OCI-LY3 (cell line): ENCODE data around the gene GABRG3.

Experiments used
- H2AFZ ChIP-seq: fragments of 200-600, 300-600 bp; shearing (Covaris generic); 2 replicates; pipeline ENCODE4 v1.6.0; 2014; ENCODE audit warnings: antibody characterized with exemption, low read depth, low read length
- H3K27ac ChIP-seq: fragments of 200-600, 300-600 bp; sonication (generic); 2 replicates; pipeline ENCODE4 v1.5.1; 2014; ENCODE audit warnings: mild to moderate bottlenecking, low read length, moderate library complexity, mixed read lengths
- H3K27me3 ChIP-seq: fragments of 200-600, 300-600 bp; sonication (generic); 2 replicates; pipeline ENCODE4 v1.6.1; 2014; ENCODE audit warnings: low read depth, low read length, mixed read lengths
- H3K36me3 ChIP-seq: fragments of 200-600, 300-600 bp; sonication (generic); replicated peaks from 2 replicates; pipeline ENCODE3; 2014; ENCODE audit warnings: low read depth, low read length, mixed read lengths
- H3K4me1 ChIP-seq: fragments of 300-600, 200-600 bp; sonication (generic); 2 replicates; pipeline ENCODE4 v1.6.1; 2014; ENCODE audit warnings: low read length, mixed read lengths
- H3K4me2 ChIP-seq: fragments of 200-600, 300-600 bp; sonication (generic); 2 replicates; pipeline ENCODE4 v1.6.1; 2014; ENCODE audit warnings: low read length, mixed read lengths
- H3K4me3 ChIP-seq: fragments of 300-600, 200-600 bp; sonication (generic); 2 replicates; pipeline ENCODE4 v1.5.1; 2014; ENCODE audit warnings: antibody characterized with exemption, mild to moderate bottlenecking, low read length, moderate library complexity
- H3K79me2 ChIP-seq: fragments of 300-600, 200-600 bp; shearing (Covaris generic); 2 replicates; pipeline ENCODE4 v1.6.1; 2014; ENCODE audit warnings: mild to moderate bottlenecking, low read length, mixed read lengths
- H3K9ac ChIP-seq: fragments of 300-600, 200-600 bp; shearing (Covaris generic); 2 replicates; pipeline ENCODE4 v1.6.0; 2014; ENCODE audit warnings: mild to moderate bottlenecking, low read length, moderate library complexity
- H3K9me3 ChIP-seq: fragments of 200-600, 300-600 bp; shearing (Covaris generic); 2 replicates; pipeline ENCODE4 v1.6.1; 2014; ENCODE audit warnings: low read length, mixed read lengths; ENCODE audit not compliant: insufficient read depth
- H4K20me1 ChIP-seq: fragments of 200-600, 300-600 bp; sonication (generic); 2 replicates; pipeline ENCODE4 v1.6.1; 2016; ENCODE audit warnings: low read length, mixed read lengths; ENCODE audit not compliant: insufficient read depth
- CTCF ChIP-seq: fragments of 200-600, 300-600 bp; sonication (generic); IDR thresholded peaks from 2 replicates; pipeline ENCODE4 v1.5.1; 2014; ENCODE audit warnings: antibody characterized with exemption, low read length, low read depth
- EZH2phosphoT487 ChIP-seq: fragments of 200-600 bp; shearing (Covaris generic); IDR thresholded peaks from 2 replicates; pipeline ENCODE4 v1.6.1; 2018; ENCODE audit warnings: antibody characterized with exemption, mixed run types, low read depth

Gene GABRG3

GRCh38 chr15:27579738-27580137 is 608.8 kb downstream of the GABRG3 start:
- no peak overlapping the region for H3K27ac ChIP-seq
- no peaks in the 10 kb centered on the region for H3K4me1 ChIP-seq
- no peak overlapping the region for H3K4me3 ChIP-seq
- H3K9ac ChIP-seq, result no peak overlapping the region
- no peak overlapping the region for H2AFZ ChIP-seq
- H3K27me3 ChIP-seq, result no peaks in the 10 kb centered on the region
- H3K79me2 ChIP-seq, result no peaks in the 10 kb centered on the region
- TF ChIP-seq EZH2phosphoT487, result no peak
- no peak for TF ChIP-seq CTCF
- no peaks in the 10 kb centered on the region for H4K20me1 ChIP-seq
- H3K4me2 ChIP-seq, result no peak overlapping the region
- no peaks in the 10 kb centered on the region for H3K9me3 ChIP-seq
- no peaks in the 10 kb centered on the region for H3K36me3 ChIP-seq

- Histone ChIP-seq H3K9ac (no peak overlapping the region), H3K36me3 (no peaks in the 10 kb centered on the region), H3K4me3 (no peak overlapping the region), H3K27me3 (no peaks in the 10 kb centered on the region), H3K27ac (no peak overlapping the region), H3K4me1 (no peaks in the 10 kb centered on the region), H4K20me1 (no peaks in the 10 kb centered on the region), H3K79me2 (no peaks in the 10 kb centered on the region), H3K9me3 (no peaks in the 10 kb centered on the region), H2AFZ (no peak overlapping the region), H3K4me2 (no peak overlapping the region)
- no peak for TF ChIP-seq CTCF
- TF ChIP-seq EZH2phosphoT487, result no peak
Observed at GRCh38 chr15:27582726-27583410, 611.9 kb downstream of the GABRG3 start.

- H3K36me3 ChIP-seq, result no peaks in the 10 kb centered on the region
- no peaks in the 10 kb centered on the region for H3K9me3 ChIP-seq
- no peaks in the 10 kb centered on the region for H3K4me1 ChIP-seq
- no peak overlapping the region for H3K27ac ChIP-seq
- TF ChIP-seq EZH2phosphoT487 (no peak), CTCF (no peak)
- no peak overlapping the region for H3K4me2 ChIP-seq
- no peak overlapping the region for H3K9ac ChIP-seq
- H4K20me1 ChIP-seq, result no peaks in the 10 kb centered on the region
- H3K4me3 ChIP-seq, result no peak overlapping the region
- no peak overlapping the region for H2AFZ ChIP-seq
- H3K79me2 ChIP-seq, result no peaks in the 10 kb centered on the region
- no peaks in the 10 kb centered on the region for H3K27me3 ChIP-seq
Observed at GRCh38 chr15:27583651-27584050, 612.7 kb downstream of the GABRG3 start.

- TF ChIP-seq EZH2phosphoT487, result no peak
- TF ChIP-seq CTCF, result no peak
- no peaks in the 10 kb centered on the region for H3K9me3 ChIP-seq
- H3K27me3 ChIP-seq, result no peaks in the 10 kb centered on the region
- no peaks in the 10 kb centered on the region for H3K79me2 ChIP-seq
- no peak overlapping the region for H3K9ac ChIP-seq
- no peaks in the 10 kb centered on the region for H3K36me3 ChIP-seq
- H3K4me1 ChIP-seq, result no peaks in the 10 kb centered on the region
- H3K27ac ChIP-seq, result no peak overlapping the region
- no peaks in the 10 kb centered on the region for H4K20me1 ChIP-seq
- H2AFZ ChIP-seq, result no peak overlapping the region
- H3K4me2 ChIP-seq, result no peak overlapping the region
- no peak overlapping the region for H3K4me3 ChIP-seq
Observed at GRCh38 chr15:27585041-27585640, 614.2 kb downstream of the GABRG3 start.
